Hepatocyte (in vitro differentiated cells): ENCODE measurements around the gene CRTAC1. TPM values are rescaled to one million over a fixed set of nuclear protein-coding genes. Genes with fewer than 3 reads are reported as not detected.

Experiments
- DNase-seq: peaks from one replicate; pipeline ENCODE4 v3.0.0-alpha.2; 2016; ENCODE audit warnings: low spot score
- H2AFZ ChIP-seq: fragments of 200-600 bp; sonication (generic); 2 replicates; pipeline ENCODE4 v1.6.0; 2016; ENCODE audit warnings: antibody characterized with exemption, mild to moderate bottlenecking
- H3K27ac ChIP-seq: fragments of 200-600 bp; sonication (generic); 2 replicates; pipeline ENCODE4 v1.5.1; 2016; ENCODE audit warnings: mild to moderate bottlenecking
- H3K27me3 ChIP-seq: fragments of 200-600 bp; sonication (generic); 2 replicates; pipeline ENCODE4 v1.6.1; 2016
- H3K36me3 ChIP-seq: fragments of 200-600 bp; sonication (generic); replicated peaks from 2 replicates; pipeline ENCODE4 v1.5.1; 2016; ENCODE audit warnings: low read depth; ENCODE audit not compliant: insufficient read depth
- H3K4me1 ChIP-seq: fragments of 200-600 bp; sonication (generic); 2 replicates; pipeline ENCODE4 v1.5.1; 2016; ENCODE audit warnings: mild to moderate bottlenecking, moderate library complexity; ENCODE audit not compliant: insufficient read depth
- H3K4me2 ChIP-seq: fragments of 200-600 bp; sonication (generic); 2 replicates; pipeline ENCODE4 v1.6.0; 2016
- H3K4me3 ChIP-seq: fragments of 200-600 bp; sonication (generic); 2 replicates; pipeline ENCODE4 v1.5.1; 2016; ENCODE audit warnings: mild to moderate bottlenecking
- H3K79me2 ChIP-seq: fragments of 200-600 bp; sonication (generic); 2 replicates; pipeline ENCODE4 v1.6.0; 2017; ENCODE audit warnings: mild to moderate bottlenecking
- H3K9me2 ChIP-seq: fragments of 200-600 bp; sonication (generic); replicated peaks from 2 replicates; pipeline ENCODE4 v1.6.0; 2017; ENCODE audit warnings: mild to moderate bottlenecking; ENCODE audit not compliant: insufficient read depth
- H3K9me3 ChIP-seq: fragments of 200-600 bp; sonication (generic); 2 replicates; pipeline ENCODE4 v1.5.1; 2016; ENCODE audit warnings: low read depth, mild to moderate bottlenecking
- H4K20me1 ChIP-seq: fragments of 200-600 bp; sonication (generic); 2 replicates; pipeline ENCODE4 v1.6.0; 2016; ENCODE audit warnings: mild to moderate bottlenecking; ENCODE audit not compliant: insufficient read depth, poor library complexity, severe bottlenecking
- CTCF ChIP-seq: fragments of 200-600 bp; sonication (generic); IDR thresholded peaks from 2 replicates; pipeline ENCODE4 v1.5.1; 2016; ENCODE audit warnings: antibody characterized with exemption, mild to moderate bottlenecking; ENCODE audit not compliant: poor library complexity
- EZH2 ChIP-seq: fragments of 200-600 bp; sonication (generic); IDR thresholded peaks from 2 replicates; pipeline ENCODE4 v1.6.1; 2016; ENCODE audit warnings: antibody characterized with exemption, mild to moderate bottlenecking, borderline replicate concordance
- EZH2phosphoT487 ChIP-seq: fragments of 200-600 bp; sonication (generic); IDR thresholded peaks from one replicate; pipeline ENCODE4 v1.6.1; 2018; ENCODE audit warnings: antibody characterized with exemption, mild to moderate bottlenecking, low read depth, moderate library complexity; ENCODE audit not compliant: unreplicated experiment, severe bottlenecking
- WGBS: methylation state at CpG from one replicate; pipeline ENCODE4 v1.1.6; 2016; ENCODE audit warnings: low lambda C conversion rate; ENCODE audit errors: missing lambda C conversion rate; 5-methylcytosine and 5-hydroxymethylcytosine counted together
- polyA plus RNA-seq: library from polyadenylated mRNA; unstranded; fragments of >200 nt; fragmentation: Nextera tagmentation; extraction: Ambion mirVana; gene quantifications from 2 replicates; pipeline ENCODE4 v1.2.1, GENCODE V29; 2016
- total RNA-seq: library from RNA; depleted of rRNA; stranded (reverse); fragments of >200 nt; gene quantifications from 2 replicates; pipeline ENCODE4 v1.2.3, GENCODE V29; 2014

CRTAC1 gene
- total and polyA plus RNA-seq, 2 experiments from 2014 or later = 0.47 to 0.76 TPM

GRCh38 chr10:97887399-97887798 lies 143.0 kb downstream of the CRTAC1 start:
- Histone ChIP-seq H3K36me3 (no peaks in the 10 kb centered on the region), H3K4me2 (no peak overlapping the region), H3K27ac (no peak overlapping the region), H2AFZ (no peak overlapping the region), H3K9me2 (no peaks in the 10 kb centered on the region), H3K79me2 (no peaks in the 10 kb centered on the region), H3K4me3 (no peak overlapping the region), H4K20me1 (no peaks in the 10 kb centered on the region), H3K4me1 (peaks cover 7% of the 10 kb centered on the region), H3K9me3 (no peaks in the 10 kb centered on the region), H3K27me3 (no peaks in the 10 kb centered on the region)
- no peak for TF ChIP-seq CTCF
- no peak for TF ChIP-seq EZH2
- TF ChIP-seq EZH2phosphoT487 = no peak
- WGBS = 58% methylated on average over 3 of the region's 6 CpGs
- no peak for DNase-seq

- no peak overlapping the region for H3K4me2 ChIP-seq
- WGBS = 89% methylated on average over 5 of the region's 5 CpGs
- H3K4me3 ChIP-seq = no peak overlapping the region
- peaks cover 7% of the 10 kb centered on the region for H3K4me1 ChIP-seq
- H3K79me2 ChIP-seq = no peaks in the 10 kb centered on the region
- no peaks in the 10 kb centered on the region for H4K20me1 ChIP-seq
- H3K36me3 ChIP-seq = no peaks in the 10 kb centered on the region
- no peaks in the 10 kb centered on the region for H3K9me3 ChIP-seq
- TF ChIP-seq EZH2phosphoT487 = no peak
- H3K27me3 ChIP-seq = no peaks in the 10 kb centered on the region
- no peaks in the 10 kb centered on the region for H3K9me2 ChIP-seq
- no peak for DNase-seq
- H3K27ac ChIP-seq = no peak overlapping the region
- H2AFZ ChIP-seq = no peak overlapping the region
These were observed 144.1 kb downstream of the CRTAC1 start for GRCh38 chr10:97886286-97886685.

GRCh38 chr10:97883092-97883485 lies 147.3 kb downstream of the CRTAC1 start:
- TF ChIP-seq EZH2phosphoT487 (no peak), CTCF (no peak), EZH2 (no peak)
- no peak overlapping the region for H3K4me2 ChIP-seq

DNA sequence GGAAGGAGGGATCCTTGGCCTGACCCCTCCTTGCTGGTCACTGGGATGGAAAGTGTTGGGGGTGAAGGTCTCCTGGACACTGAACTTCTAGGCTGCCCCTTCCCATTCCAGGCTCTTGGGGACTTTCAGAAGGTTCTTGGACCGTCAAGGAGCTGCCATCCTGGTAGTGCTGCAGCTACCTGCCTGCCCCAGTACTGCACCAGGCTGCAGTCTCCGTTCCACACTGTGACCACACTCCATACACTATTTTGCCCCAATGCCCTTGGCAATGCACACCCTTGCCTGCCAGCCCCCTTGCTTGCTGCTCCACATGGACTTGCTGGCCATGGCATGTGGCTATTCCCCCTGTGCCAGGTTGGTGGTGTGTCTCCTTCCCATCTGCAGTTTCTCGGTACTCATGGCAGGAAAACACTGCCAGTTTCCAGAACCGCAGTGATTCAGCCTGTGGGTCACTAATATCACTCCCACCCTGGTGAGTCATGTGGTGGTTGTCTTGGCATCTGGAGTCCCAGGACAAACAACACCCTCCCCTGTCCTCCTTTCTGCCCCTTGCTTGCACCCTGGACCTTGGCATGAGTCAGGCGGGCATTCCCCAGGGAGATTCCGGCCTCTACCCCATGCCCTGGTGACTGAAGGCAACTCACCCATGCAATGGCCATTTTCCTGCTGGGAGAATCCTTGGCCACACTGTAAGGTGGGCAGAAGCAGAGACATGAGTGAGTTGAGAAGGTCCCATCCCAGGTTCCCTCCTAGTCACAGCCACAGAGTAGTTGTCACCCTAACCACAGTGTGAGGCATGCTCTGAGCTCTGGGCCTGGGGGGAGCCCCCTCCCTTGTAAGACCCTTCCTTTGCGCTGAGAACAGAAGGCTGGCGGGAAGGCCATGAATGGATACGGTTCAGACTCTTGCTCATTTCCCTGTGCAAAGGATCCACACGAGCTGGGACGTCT lies 148.0 kb downstream of the CRTAC1 start:
- Histone ChIP-seq H3K9me3 (no peaks in the 10 kb centered on the region), H3K27me3 (no peaks in the 10 kb centered on the region), H3K4me1 (no peaks in the 10 kb centered on the region), H3K4me2 (no peak overlapping the region), H3K79me2 (no peaks in the 10 kb centered on the region), H3K36me3 (no peaks in the 10 kb centered on the region), H4K20me1 (no peaks in the 10 kb centered on the region), H3K4me3 (no peak overlapping the region), H3K9me2 (no peaks in the 10 kb centered on the region), H3K27ac (no peak overlapping the region), H2AFZ (no peak overlapping the region)
- DNase-seq = no peak
- 90% methylated on average over 11 of the region's 11 CpGs for WGBS
- TF ChIP-seq EZH2phosphoT487 = no peak
- TF ChIP-seq EZH2 = no peak
- no peak for TF ChIP-seq CTCF

More at GRCh38 chr10:97883092-97883485, 147.3 kb downstream of the CRTAC1 start:
- Histone ChIP-seq H4K20me1 (no peaks in the 10 kb centered on the region), H2AFZ (no peak overlapping the region), H3K27ac (no peak overlapping the region), H3K9me2 (no peaks in the 10 kb centered on the region), H3K9me3 (no peaks in the 10 kb centered on the region), H3K36me3 (no peaks in the 10 kb centered on the region), H3K27me3 (no peaks in the 10 kb centered on the region), H3K4me3 (no peak overlapping the region), H3K79me2 (no peaks in the 10 kb centered on the region), H3K4me1 (no peaks in the 10 kb centered on the region)
- 80% methylated on average over 3 of the region's 3 CpGs for WGBS
- DNase-seq = no peak
